HCT116 (cell line): ENCODE results near the gene DNAJB7. TPM values are rescaled to one million over a fixed set of nuclear protein-coding genes. Genes with fewer than 3 reads are reported as not detected.

Experiments
- ATAC-seq: fragments of 200-7000 bp; cut with Tn5 transposase; 2 replicates; pipeline ENCODE4 v1.9.1; 2020; ENCODE audit warnings: mild to moderate bottlenecking, moderate library complexity
- BruUV-seq: library from RNA; stranded (reverse); fragments of 400-500 nt; replicated peaks from 2 replicates; lab custom pipeline; 2021; lab: Mats Ljungman, UMichigan
- CTCF ChIA-PET: fragments of 300-600 bp; sonication (Branson Sonifier 250); formaldehyde crosslinking; loops from one replicate; lab custom pipeline; 2021; ENCODE audit warnings: antibody characterized with exemption; lab: Charles Lee
- POLR2A ChIA-PET: fragments of 300-600, 350-600 bp; sonication (Branson Sonifier 250); formaldehyde crosslinking; loops from one replicate; lab custom pipeline; 2021; ENCODE audit warnings: antibody characterized with exemption; lab: Charles Lee
- RAD21 ChIA-PET, 2 experiments: fragments of 300-600 bp; sonication (Branson Sonifier 250); formaldehyde crosslinking; loops; one replicate each; lab custom pipeline; 2023; ENCODE audit warnings: low total read pairs in 2 of 2; ENCODE audit not compliant: uncharacterized antibody in 2 of 2, unreplicated experiment in 2 of 2, low non-redundant PET in 1 of 2; lab: Charles Lee
- DNase-seq: peaks from one replicate; pipeline ENCODE4 v3.0.0-alpha.2; 2010; ENCODE audit warnings: low read depth, low spot score
- H2AFZ ChIP-seq: fragments of 200-600 bp; shearing (Covaris generic), sonication (generic); 2 replicates; pipeline ENCODE4 v1.6.1; 2017; ENCODE audit warnings: low read depth, mixed run types, mixed read lengths, antibody characterized with exemption, low read length; ENCODE audit not compliant: poor library complexity, severe bottlenecking
- H3K27ac ChIP-seq: 2 replicates; pipeline ENCODE4 v1.5.1; 2012; ENCODE audit warnings: low read depth, low read length
- H3K27me3 ChIP-seq: fragments of 200-600 bp; sonication (generic); 2 replicates; pipeline ENCODE4 v1.6.1; 2016; ENCODE audit warnings: mixed run types, low read length, mixed read lengths; ENCODE audit not compliant: insufficient read depth
- H3K36me3 ChIP-seq, 2 experiments: fragments of 200-500 bp in 1 of 2; fragments of 200-600 bp in 1 of 2; sonication (Bioruptor generic) in 1 of 2; sonication (generic) in 1 of 2; 2 replicates each; pipeline versions ENCODE4 v1.5.1 to v1.6.1; 2014 to 2016; ENCODE audit warnings: low read length in 2 of 2, inconsistent platforms in 1 of 2, mixed read lengths in 1 of 2, mixed run types in 1 of 2; ENCODE audit not compliant: insufficient read depth in 2 of 2, control insufficient read depth in 1 of 2
- H3K4me1 ChIP-seq, 2 experiments: fragments of 200-600 bp in 1 of 2; sonication (generic) in 1 of 2; 2 replicates each; pipeline versions ENCODE4 v1.5.1 to v1.6.1; 2012 to 2017; ENCODE audit warnings: low read length in 2 of 2, inconsistent platforms in 1 of 2, mild to moderate bottlenecking in 1 of 2, mixed read lengths in 1 of 2, mixed run types in 1 of 2, moderate library complexity in 1 of 2; ENCODE audit not compliant: insufficient read depth in 2 of 2, control insufficient read depth in 1 of 2
- H3K4me2 ChIP-seq: fragments of 200-600 bp; sonication (generic); 2 replicates; pipeline ENCODE4 v1.6.1; 2017; ENCODE audit warnings: mixed run types, low read length, mixed read lengths
- H3K4me3 ChIP-seq, 2 experiments: fragments of 200-600 bp in 1 of 2; sonication (generic) in 1 of 2; replicated peaks in 1 of 2; 2 replicates each; pipeline ENCODE4 v1.5.1; 2011 to 2016; ENCODE audit warnings: low read length in 2 of 2, control low read depth in 1 of 2, low read depth in 1 of 2, mild to moderate bottlenecking in 1 of 2, mixed read lengths in 1 of 2, mixed run types in 1 of 2
- H3K79me2 ChIP-seq: fragments of 200-600 bp; sonication (generic); 2 replicates; pipeline ENCODE4 v1.6.1; 2017; ENCODE audit warnings: mild to moderate bottlenecking, mixed run types, low read length, moderate library complexity, mixed read lengths; ENCODE audit not compliant: insufficient read depth
- H3K9ac ChIP-seq: fragments of 200-600 bp; sonication (generic); 2 replicates; pipeline ENCODE4 v1.6.1; 2016; ENCODE audit warnings: low read length, mixed read lengths
- H3K9me2 ChIP-seq: fragments of 200-600 bp; sonication (generic), shearing (Covaris generic); 2 replicates; pipeline ENCODE4 v1.6.1; 2017; ENCODE audit warnings: mixed run types, mild to moderate bottlenecking, moderate library complexity; ENCODE audit not compliant: insufficient read depth
- H3K9me3 ChIP-seq, 2 experiments: fragments of 200-500 bp in 1 of 2; fragments of 200-600 bp in 1 of 2; sonication (Bioruptor generic) in 1 of 2; sonication (generic) in 1 of 2; 2 replicates each; pipeline ENCODE4 v1.6.1; 2014 to 2017; ENCODE audit warnings: low read length in 2 of 2, mixed read lengths in 2 of 2, inconsistent platforms in 1 of 2, low read depth in 1 of 2, mild to moderate bottlenecking in 1 of 2, mixed run types in 1 of 2, moderate library complexity in 1 of 2; ENCODE audit not compliant: control insufficient read depth in 1 of 2, insufficient read depth in 1 of 2
- H4K20me1 ChIP-seq: fragments of 200-600 bp; sonication (generic), shearing (Covaris generic); 2 replicates; pipeline ENCODE4 v1.6.1; 2017; ENCODE audit warnings: mixed run types, mild to moderate bottlenecking, moderate library complexity; ENCODE audit not compliant: insufficient read depth
- ATF3 ChIP-seq: IDR thresholded peaks from 2 replicates; pipeline ENCODE4 v1.6.1; 2012
- CEBPB ChIP-seq: IDR thresholded peaks from 2 replicates; pipeline ENCODE4 v1.6.1; 2012; ENCODE audit warnings: low read depth
- ELF1 ChIP-seq: IDR thresholded peaks from 2 replicates; pipeline ENCODE4 v1.6.1; 2012; ENCODE audit warnings: low read depth, borderline replicate concordance
- FOSL1 ChIP-seq: IDR thresholded peaks from 2 replicates; pipeline ENCODE4 v1.6.1; 2012; ENCODE audit warnings: low read depth
- POLR2A ChIP-seq: IDR thresholded peaks from 2 replicates; pipeline ENCODE4 v1.7.0; 2011; ENCODE audit warnings: borderline replicate concordance; ENCODE audit not compliant: insufficient read depth, insufficient read length; ENCODE audit errors: extremely low read depth
- POLR2AphosphoS5 ChIP-seq: IDR thresholded peaks from 2 replicates; pipeline ENCODE4 v1.6.1; 2011; ENCODE audit warnings: mild to moderate bottlenecking, low read depth, low read length, moderate library complexity
- RAD21 ChIP-seq: IDR thresholded peaks from 2 replicates; pipeline ENCODE4 v1.6.1; 2012; ENCODE audit warnings: low read depth, mild to moderate bottlenecking
- REST ChIP-seq: IDR thresholded peaks from 2 replicates; pipeline ENCODE4 v1.6.1; 2012; ENCODE audit warnings: low read depth
- SIN3A ChIP-seq: IDR thresholded peaks from 2 replicates; pipeline ENCODE4 v1.6.1; 2012; ENCODE audit warnings: low read depth
- SP1 ChIP-seq: IDR thresholded peaks from 2 replicates; pipeline ENCODE4 v1.6.1; 2012; ENCODE audit warnings: low read depth
- SRF ChIP-seq: IDR thresholded peaks from 2 replicates; pipeline ENCODE4 v1.6.1; 2012; ENCODE audit warnings: low read depth
- TCF7L2 ChIP-seq: IDR thresholded peaks from 2 replicates; pipeline ENCODE4 v1.7.0; 2011; ENCODE audit warnings: borderline replicate concordance, inconsistent platforms; ENCODE audit not compliant: insufficient read depth, insufficient read length; ENCODE audit errors: extremely low read depth
- ZNF274 ChIP-seq: fragments of 200-500 bp; sonication (Bioruptor generic); IDR thresholded peaks from 2 replicates; pipeline ENCODE4 v1.6.1; 2014; ENCODE audit warnings: mild to moderate bottlenecking, low read depth, low read length, inconsistent platforms
- intact Hi-C: fragments of 100-400 bp; cut with micrococcal nuclease; formaldehyde crosslinking; loops from 2 replicates; pipeline ENCODE4 v1.10.0; 2022
- total RNA-seq: library from RNA; stranded (reverse); gene quantifications from one replicate; pipeline ENCODE4 v1.2.1, GENCODE V29; 2021; ENCODE audit not compliant: unreplicated experiment
- TF ChIP-seq, protein P1 (sequence below): IDR thresholded peaks from 2 replicates; pipeline ENCODE4 v1.6.1; 2012

The DNAJB7 gene
- total RNA-seq, 1 experiment from 2014 or later: not detected

GRCh38 chr22:40855071-40855978, 6.6 kb downstream of the DNAJB7 start:
- Histone ChIP-seq H3K27me3 (no peaks in the 10 kb centered on the region), H3K4me2 (peak overlapping the region; percentile 87), H3K9me3 (no peaks in the 10 kb centered on the region), H3K4me3 (peak overlapping the region; percentile 99), H3K9me2 (no peaks in the 10 kb centered on the region), H3K27ac (peak overlapping the region; percentile 92; the same call in 1 of the 2 replicates), H3K9ac (peak overlapping the region; percentile 99), H3K36me3 (peaks cover 9% of the 10 kb centered on the region in 2 experiments; a peak in 3 of 4 replicates), H4K20me1 (peaks cover 15% of the 10 kb centered on the region; the same call in 1 of the 2 replicates), H2AFZ (no peak overlapping the region), H3K4me1 (peaks cover 9 to 15% of the 10 kb centered on the region in 2 experiments), H3K79me2 (peaks cover 95% of the 10 kb centered on the region)
- no peak for DNase-seq
- intact Hi-C loops: no loop called here
- TF ChIP-seq ZNF274 (no peak), RAD21 (no peak), POLR2AphosphoS5 (no peak), ATF3 (no peak)
- ChIA-PET POLR2A (no interaction called here), RAD21 (no interaction called here), CTCF (no interaction called here)
- no peak for ATAC-seq
- TSS peak; percentile 37 for BruUV-seq

GRCh38 chr22:40853961-40854360, 8.0 kb downstream of the DNAJB7 start:
- H3K9me2 ChIP-seq: no peaks in the 10 kb centered on the region
- H3K4me3 ChIP-seq: no peak overlapping the region
- ATAC-seq (no peak), DNase-seq (no peak)
- ChIA-PET RAD21 (no interaction called here), POLR2A (no interaction called here), CTCF (no interaction called here)
- H3K27ac ChIP-seq: no peak overlapping the region
- H3K9me3 ChIP-seq: no peaks in the 10 kb centered on the region
- H3K79me2 ChIP-seq: peaks cover 95% of the 10 kb centered on the region
- H4K20me1 ChIP-seq: peaks cover 15% of the 10 kb centered on the region; the same call in 1 of the 2 replicates
- H3K4me1 ChIP-seq: peaks cover 9 to 15% of the 10 kb centered on the region in 2 experiments
- H3K4me2 ChIP-seq: no peak overlapping the region
- no peak overlapping the region for H2AFZ ChIP-seq
- H3K27me3 ChIP-seq: no peaks in the 10 kb centered on the region
- BruUV-seq: no TSS peak
- H3K9ac ChIP-seq: no peak overlapping the region
- peaks cover 17 to 20% of the 10 kb centered on the region in 2 experiments; a peak in 3 of 4 replicates for H3K36me3 ChIP-seq
- intact Hi-C loops: no loop called here
- TF ChIP-seq CEBPB (no peak), ATF3 (no peak), SIN3A (no peak), SP1 (no peak), FOSL1 (no peak), REST (no peak), RAD21 (no peak), TCF7L2 (no peak), SRF (no peak), POLR2A (no peak), ELF1 (no peak), POLR2AphosphoS5 (no peak)
- TF ChIP-seq, protein P1, sequence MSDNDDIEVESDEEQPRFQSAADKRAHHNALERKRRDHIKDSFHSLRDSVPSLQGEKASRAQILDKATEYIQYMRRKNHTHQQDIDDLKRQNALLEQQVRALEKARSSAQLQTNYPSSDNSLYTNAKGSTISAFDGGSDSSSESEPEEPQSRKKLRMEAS: no peak
